Fibroblast of lung (primary cell): ENCODE data around the gene ERFE.

Source experiments
- CTCF ChIP-seq, 2 donors: IDR thresholded peaks in 1 of 2; conservative IDR thresholded peaks in 1 of 2; 1 replicate in 1 of 2; 2 replicates in 1 of 2; pipeline ENCODE4 v1.5.1; 2011 to 2012; ENCODE audit warnings: low read length in 2 of 2, control low read depth in 1 of 2, inconsistent platforms in 1 of 2, low read depth in 1 of 2, mild to moderate bottlenecking in 1 of 2
- EZH2 ChIP-seq: IDR thresholded peaks from 2 replicates; pipeline ENCODE4 v1.5.1; 2012; ENCODE audit warnings: low read length, control low read depth, mild to moderate bottlenecking; ENCODE audit errors: missing control alignments

GRCh38 chr2:238123991-238124470 lies 34.7 kb upstream of the ERFE start:
- no peak for TF ChIP-seq CTCF (conservative IDR thresholded peaks at IDR 0.05 in 1 of 2, IDR thresholded peaks at IDR 0.05 in 1 of 2; ENCODE audit: low read depth in 1 of 2, low read length in 2 of 2)
- TF ChIP-seq EZH2, result no peak
